ENCODE data around the gene MARK4.

MARK4 gene

DNA sequence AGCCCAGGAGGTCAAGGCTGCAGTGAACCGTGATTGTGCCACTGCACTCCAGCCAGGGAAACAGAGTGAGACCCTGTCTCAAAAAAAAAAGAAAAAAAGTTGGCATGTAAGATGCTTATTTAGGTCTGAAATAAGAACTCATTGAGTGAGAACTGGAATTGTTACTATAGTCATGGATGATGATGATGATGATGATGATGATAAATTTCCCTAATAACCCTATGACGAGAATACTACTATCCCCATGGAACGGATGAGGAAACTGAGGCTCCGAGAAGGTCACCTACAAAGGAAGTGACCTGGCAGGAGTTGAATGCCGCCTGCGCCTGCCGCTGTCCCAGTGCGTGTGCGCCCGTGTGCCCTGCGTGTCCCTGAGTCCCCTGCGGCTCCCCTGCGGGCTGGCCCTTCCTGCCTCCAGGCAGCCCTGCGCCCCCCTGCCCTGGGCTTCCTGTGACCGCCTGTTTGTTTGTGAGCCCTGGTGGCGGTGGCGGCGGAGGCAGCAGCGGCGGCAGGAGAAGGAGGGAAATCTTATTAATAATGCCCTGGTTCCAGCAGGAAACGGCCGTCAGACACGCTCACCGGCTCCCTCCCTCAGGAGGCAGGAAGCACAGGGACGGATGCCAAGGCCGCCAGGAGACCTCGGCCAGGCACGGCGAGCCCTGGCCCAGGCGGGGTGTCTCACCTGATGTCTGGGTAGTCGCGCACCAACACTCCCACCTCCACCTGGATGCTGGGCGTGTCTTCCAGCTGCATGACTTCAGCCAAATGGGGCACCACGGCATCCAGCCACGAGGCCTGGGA lies 35.5 kb upstream of the MARK4 start:
- no peak overlapping the region for H3K4me3 ChIP-seq (ENCODE audit: low read depth, low read length)
- DNase-seq (ENCODE audit: low read depth), result no peak
- TF ChIP-seq, protein P1, sequence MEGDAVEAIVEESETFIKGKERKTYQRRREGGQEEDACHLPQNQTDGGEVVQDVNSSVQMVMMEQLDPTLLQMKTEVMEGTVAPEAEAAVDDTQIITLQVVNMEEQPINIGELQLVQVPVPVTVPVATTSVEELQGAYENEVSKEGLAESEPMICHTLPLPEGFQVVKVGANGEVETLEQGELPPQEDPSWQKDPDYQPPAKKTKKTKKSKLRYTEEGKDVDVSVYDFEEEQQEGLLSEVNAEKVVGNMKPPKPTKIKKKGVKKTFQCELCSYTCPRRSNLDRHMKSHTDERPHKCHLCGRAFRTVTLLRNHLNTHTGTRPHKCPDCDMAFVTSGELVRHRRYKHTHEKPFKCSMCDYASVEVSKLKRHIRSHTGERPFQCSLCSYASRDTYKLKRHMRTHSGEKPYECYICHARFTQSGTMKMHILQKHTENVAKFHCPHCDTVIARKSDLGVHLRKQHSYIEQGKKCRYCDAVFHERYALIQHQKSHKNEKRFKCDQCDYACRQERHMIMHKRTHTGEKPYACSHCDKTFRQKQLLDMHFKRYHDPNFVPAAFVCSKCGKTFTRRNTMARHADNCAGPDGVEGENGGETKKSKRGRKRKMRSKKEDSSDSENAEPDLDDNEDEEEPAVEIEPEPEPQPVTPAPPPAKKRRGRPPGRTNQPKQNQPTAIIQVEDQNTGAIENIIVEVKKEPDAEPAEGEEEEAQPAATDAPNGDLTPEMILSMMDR (IDR thresholded peaks at IDR 0.05; ENCODE audit: control insufficient read depth, extremely low read depth, insufficient read depth), result no peak

DNA sequence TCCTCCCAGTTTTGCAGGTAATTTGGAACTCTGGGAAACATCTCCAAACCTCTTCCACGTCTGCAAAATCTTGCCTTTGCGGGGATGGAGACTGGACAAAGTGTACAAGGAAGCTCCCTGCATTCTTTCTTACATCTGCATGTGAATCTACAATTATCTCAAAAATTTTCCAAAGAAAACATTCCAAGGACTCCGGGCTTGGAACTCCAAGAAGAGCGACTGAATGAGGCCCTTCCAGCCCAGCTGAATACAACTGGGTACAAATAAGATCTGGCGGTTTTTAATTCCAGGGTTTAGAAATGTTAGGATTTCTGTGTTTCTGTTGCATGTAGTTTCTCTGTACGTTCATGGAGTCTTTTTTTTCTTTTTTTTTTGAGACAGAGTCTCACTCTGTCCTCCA lies 34.4 kb upstream of the MARK4 start:
- no peak overlapping the region for H3K4me3 ChIP-seq (ENCODE audit: low read depth, low read length)
- TF ChIP-seq, protein P1 (IDR thresholded peaks at IDR 0.05; ENCODE audit: control insufficient read depth, extremely low read depth, insufficient read depth), result no peak
- DNase-seq (ENCODE audit: low read depth), result no peak

DNA sequence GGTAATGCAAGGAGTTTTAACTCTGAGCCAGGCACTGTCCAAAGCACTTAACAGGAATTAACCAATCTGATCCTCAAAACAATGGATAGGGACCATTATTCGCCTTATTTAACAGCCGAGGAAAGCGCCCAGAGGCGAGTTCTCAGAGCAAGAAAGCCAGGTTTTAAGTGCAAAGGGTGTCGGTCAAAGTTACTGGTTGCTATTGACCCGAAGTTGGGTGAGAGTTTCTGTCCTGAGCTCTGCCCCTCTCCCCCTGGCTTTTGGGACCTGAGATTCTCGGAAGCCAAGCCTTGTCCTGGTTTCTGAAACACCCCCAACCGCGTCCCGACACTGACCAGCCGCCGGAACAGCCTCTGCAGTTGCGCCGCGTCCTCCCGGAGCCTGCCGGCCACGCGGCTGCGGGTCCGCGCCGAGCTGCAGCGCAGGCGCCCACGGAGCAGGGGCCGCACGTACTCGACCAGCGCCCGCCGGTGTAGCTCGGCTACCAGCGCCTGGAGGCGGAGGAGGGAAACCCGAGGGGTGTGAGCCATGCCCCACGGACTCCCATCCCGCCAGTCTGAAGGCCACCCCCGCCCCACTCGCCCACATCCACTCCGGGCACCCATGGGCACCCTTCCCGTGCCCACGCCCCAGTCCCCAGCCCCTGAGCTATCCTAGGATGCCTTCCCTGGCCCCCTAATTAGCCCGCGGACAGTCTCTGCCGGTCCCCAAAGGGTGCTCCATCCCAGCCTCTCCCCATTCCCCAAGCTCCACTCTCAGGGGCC lies 33.7 kb upstream of the MARK4 start:
- DNase-seq (ENCODE audit: low read depth), result no peak
- no peak overlapping the region for H3K4me3 ChIP-seq (ENCODE audit: low read depth, low read length)
- TF ChIP-seq, protein P1 (IDR thresholded peaks at IDR 0.05; ENCODE audit: control insufficient read depth, extremely low read depth, insufficient read depth), result no peak

DNA sequence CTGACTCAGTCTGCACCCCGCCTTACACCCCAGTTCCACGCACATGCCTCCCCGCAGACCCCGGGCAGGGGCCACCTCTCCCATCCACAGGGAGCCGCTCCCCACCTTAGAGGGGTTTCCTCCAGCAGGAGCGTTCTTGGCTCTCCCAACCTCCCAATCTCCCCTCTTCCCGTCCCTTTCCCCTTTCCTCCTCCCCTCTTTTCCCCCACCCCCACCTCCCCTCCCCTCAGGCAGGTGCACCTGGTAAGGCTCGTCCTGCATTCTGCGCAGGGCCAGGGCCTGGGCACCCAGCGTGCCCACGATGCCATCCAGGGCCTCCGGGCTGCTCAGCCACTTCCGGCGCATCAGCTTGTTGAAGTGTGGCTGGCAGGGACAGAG lies 33.1 kb upstream of the MARK4 start:
- H3K4me3 ChIP-seq (ENCODE audit: low read depth, low read length), result no peak overlapping the region

DNA sequence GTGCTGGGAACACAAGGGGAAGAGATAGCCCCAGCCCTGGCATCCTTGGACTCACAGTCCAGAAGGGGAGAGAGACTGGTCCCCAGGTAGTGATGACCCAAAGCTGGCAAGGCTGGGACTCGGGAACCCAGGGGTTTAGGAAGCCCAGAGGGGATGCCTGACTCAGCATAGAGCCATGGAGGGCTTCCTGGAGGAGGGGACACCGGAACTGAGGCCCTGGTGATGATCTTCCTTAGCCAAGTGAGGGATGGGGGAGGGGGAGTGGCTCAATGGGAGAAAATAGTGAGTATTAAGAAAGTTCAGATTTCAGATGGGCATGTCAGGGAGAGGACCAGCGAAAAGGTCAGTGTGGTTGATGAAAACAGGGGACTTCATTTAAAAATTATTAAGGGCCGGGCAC lies 32.6 kb upstream of the MARK4 start:
- TF ChIP-seq, protein P1 (IDR thresholded peaks at IDR 0.05; ENCODE audit: control insufficient read depth, extremely low read depth, insufficient read depth), result no peak
- no peak overlapping the region for H3K4me3 ChIP-seq (ENCODE audit: low read depth, low read length)
- no peak for DNase-seq (ENCODE audit: low read depth)

More for the DNA sequence above, 33.1 kb upstream of the MARK4 start:
- TF ChIP-seq, protein P1 (IDR thresholded peaks at IDR 0.05; ENCODE audit: control insufficient read depth, extremely low read depth, insufficient read depth), result no peak
- DNase-seq (ENCODE audit: low read depth), result no peak

DNA sequence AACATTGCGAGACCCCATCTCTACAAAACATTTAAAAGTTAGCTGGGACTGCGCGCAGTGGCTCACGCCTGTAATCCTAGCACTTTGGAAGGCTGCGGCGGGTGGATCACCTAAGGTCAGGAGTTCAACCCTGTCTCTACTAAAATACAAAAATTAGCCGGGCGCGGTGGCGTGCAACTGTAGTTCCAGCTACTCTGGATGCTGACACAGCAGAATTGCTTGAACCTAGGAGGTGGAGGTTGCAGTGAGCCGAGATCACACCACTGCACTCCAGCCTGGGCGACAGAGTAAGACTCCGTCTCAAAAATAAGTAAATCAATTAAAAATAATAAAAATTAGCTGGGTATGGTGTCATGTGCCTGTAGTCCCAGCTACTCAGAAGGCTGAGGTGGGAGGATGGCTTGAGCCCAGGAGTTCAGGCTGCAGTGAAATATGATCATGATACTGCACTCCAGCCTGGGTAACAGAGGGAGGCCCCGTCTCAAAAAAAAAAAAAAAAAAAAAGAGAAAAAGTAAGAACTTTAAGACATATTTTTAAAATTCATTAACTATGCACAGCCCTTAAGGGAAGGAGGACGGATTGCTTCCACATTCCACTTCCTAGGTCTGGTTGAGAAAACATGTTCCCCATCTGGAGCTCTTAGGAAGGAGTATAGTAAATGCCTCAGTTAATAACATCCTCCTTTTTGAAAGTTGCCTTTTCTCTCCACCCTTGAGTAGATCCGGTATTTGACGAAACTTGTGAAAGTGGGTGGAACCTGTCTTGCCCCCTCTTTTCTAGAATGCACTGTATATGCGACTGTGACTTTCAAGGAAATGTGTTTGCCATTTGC lies 31.9 kb upstream of the MARK4 start:
- DNase-seq (ENCODE audit: low read depth), result no peak
- H3K4me3 ChIP-seq (ENCODE audit: low read depth, low read length), result no peak overlapping the region
- TF ChIP-seq, protein P1 (IDR thresholded peaks at IDR 0.05; ENCODE audit: control insufficient read depth, extremely low read depth, insufficient read depth), result no peak

Data from LNCaP clone FGC (cell line).